Endodermal cell (in vitro differentiated cells): ENCODE results near the gene ANO6. TPM values are rescaled to one million over a fixed set of nuclear protein-coding genes. Genes with fewer than 3 reads are reported as not detected.

Source experiments
- DNase-seq: peaks from one replicate; pipeline ENCODE4 v3.0.0-alpha.2; 2017
- H3K27ac ChIP-seq: 2 replicates; pipeline ENCODE4 v1.5.1; 2013; ENCODE audit warnings: mild to moderate bottlenecking, low read depth, low read length, moderate library complexity
- H3K27me3 ChIP-seq: 2 replicates; pipeline ENCODE4 v1.6.1; 2013; ENCODE audit warnings: mild to moderate bottlenecking, low read length, moderate library complexity; ENCODE audit not compliant: insufficient read depth, control insufficient read depth, poor library complexity, severe bottlenecking
- H3K36me3 ChIP-seq: 2 replicates; pipeline ENCODE4 v1.7.0; 2013; ENCODE audit warnings: mild to moderate bottlenecking, low read length, moderate library complexity; ENCODE audit not compliant: control insufficient read depth, insufficient read depth
- H3K4me1 ChIP-seq: one replicate; pipeline ENCODE4 v1.7.0; 2013; ENCODE audit warnings: low read length; ENCODE audit not compliant: control insufficient read depth, insufficient read depth
- H3K4me3 ChIP-seq: 2 replicates; pipeline ENCODE4 v1.5.1; 2013; ENCODE audit warnings: mild to moderate bottlenecking, low read length, moderate library complexity
- H3K9ac ChIP-seq: 2 replicates; pipeline ENCODE4 v1.6.1; 2013; ENCODE audit warnings: mild to moderate bottlenecking, low read length, moderate library complexity; ENCODE audit not compliant: poor library complexity, severe bottlenecking; ENCODE audit errors: extremely low read depth
- H3K9me3 ChIP-seq: 2 replicates; pipeline ENCODE4 v1.6.1; 2013; ENCODE audit warnings: mild to moderate bottlenecking, low read length, moderate library complexity; ENCODE audit not compliant: control insufficient read depth
- H3K27ac Mint-ChIP-seq: 2 replicates; pipeline ENCODE4 v1.8.0; 2020; ENCODE audit warnings: mixed read lengths
- H3K27me3 Mint-ChIP-seq: 2 replicates; pipeline ENCODE4 v1.8.0; 2021; ENCODE audit warnings: mild to moderate bottlenecking, mixed read lengths; ENCODE audit not compliant: insufficient read depth
- H3K36me3 Mint-ChIP-seq: 2 replicates; pipeline ENCODE4 v1.8.0; 2020; ENCODE audit warnings: low read depth, mixed read lengths
- H3K4me1 Mint-ChIP-seq: 2 replicates; pipeline ENCODE4 v1.8.0; 2020; ENCODE audit warnings: mixed read lengths
- H3K4me3 Mint-ChIP-seq: 2 replicates; pipeline ENCODE4 v1.8.0; 2020; ENCODE audit warnings: mild to moderate bottlenecking, moderate library complexity, mixed read lengths
- H3K9me3 Mint-ChIP-seq: 2 replicates; pipeline ENCODE4 v1.8.0; 2020; ENCODE audit warnings: mild to moderate bottlenecking, mixed read lengths
- CTCF ChIP-seq: fragments of 200-600 bp; sonication (generic); conservative IDR thresholded peaks from 2 replicates; pipeline ENCODE4 v1.5.0; 2021; ENCODE audit warnings: antibody characterized with exemption, mild to moderate bottlenecking
- WGBS, 2 experiments: methylation state at CpG; one replicate each; pipeline versions ENCODE4 v1.1.5 to v1.1.7; 2013; ENCODE audit warnings: missing lambda C conversion rate in 2 of 2, mixed read lengths in 1 of 2; ENCODE audit not compliant: insufficient coverage in 1 of 2, insufficient read length in 1 of 2; 5-methylcytosine and 5-hydroxymethylcytosine counted together
- total RNA-seq, 2 donors: library from RNA; stranded (reverse); fragmentation: NEBNext Ultra II Directional in 1 of 2; extraction: Animal tissue kit (Norgen Biotek cat#: 25700) in 1 of 2; gene quantifications; 2 replicates in 1 of 2; 3 replicates in 1 of 2; pipeline ENCODE4 v1.2.1, GENCODE V29; 2021

Gene ANO6
- total RNA-seq, 2 donors from 2014 or later: 53.5 to 55.2 TPM

- Histone ChIP-seq H3K4me1 (no peaks in the 10 kb centered on the region), H3K27me3 (no peaks in the 10 kb centered on the region), H3K9me3 (peaks cover 11% of the 10 kb centered on the region), H3K4me3 (no peak overlapping the region), H3K27ac (no peak overlapping the region), H3K9ac (no peak overlapping the region), H3K36me3 (peaks cover 24% of the 10 kb centered on the region)
- WGBS, 2 experiments: 98 to 100% methylated on average over 1 to 3 of the region's 3 CpGs
- Mint-ChIP-seq H3K27me3 (no peaks in the 10 kb centered on the region), H3K27ac (no peak overlapping the region), H3K36me3 (peaks cover 22% of the 10 kb centered on the region), H3K4me3 (no peak overlapping the region), H3K9me3 (peaks cover 2% of the 10 kb centered on the region), H3K4me1 (peaks cover 26% of the 10 kb centered on the region)
- no peak for TF ChIP-seq CTCF
- DNase-seq: no peak
Measured at GRCh38 chr12:45227316-45228067, 11.6 kb downstream of the ANO6 start.

GRCh38 chr12:45231515-45232145, 15.7 kb downstream of the ANO6 start:
- Histone ChIP-seq H3K4me3 (no peak overlapping the region), H3K9me3 (no peaks in the 10 kb centered on the region), H3K9ac (no peak overlapping the region), H3K27me3 (no peaks in the 10 kb centered on the region), H3K27ac (no peak overlapping the region), H3K36me3 (peaks cover 12% of the 10 kb centered on the region), H3K4me1 (peaks cover 14% of the 10 kb centered on the region)
- TF ChIP-seq CTCF: no peak
- no peak for DNase-seq
- WGBS, 2 experiments: 93 to 96% methylated on average over 2 to 3 of the region's 3 CpGs
- Mint-ChIP-seq H3K27me3 (no peaks in the 10 kb centered on the region), H3K4me1 (peaks cover 46% of the 10 kb centered on the region), H3K27ac (no peak overlapping the region), H3K9me3 (peaks cover 2% of the 10 kb centered on the region), H3K4me3 (no peak overlapping the region), H3K36me3 (peaks cover 16% of the 10 kb centered on the region)

- Mint-ChIP-seq H3K36me3 (peaks cover 17% of the 10 kb centered on the region), H3K27me3 (no peaks in the 10 kb centered on the region), H3K4me1 (peaks cover 44% of the 10 kb centered on the region), H3K4me3 (no peak overlapping the region), H3K9me3 (peaks cover 6% of the 10 kb centered on the region), H3K27ac (peak overlapping the region; percentile 72)
- Histone ChIP-seq H3K4me1 (peaks cover 14% of the 10 kb centered on the region), H3K36me3 (peaks cover 12% of the 10 kb centered on the region), H3K9me3 (no peaks in the 10 kb centered on the region), H3K27me3 (no peaks in the 10 kb centered on the region), H3K27ac (peak overlapping the region; percentile 72), H3K9ac (no peak overlapping the region), H3K4me3 (no peak overlapping the region)
- DNase-seq: no peak
- WGBS, 2 experiments: 60 to 73% methylated on average over 1 to 3 of the region's 3 CpGs
- no peak for TF ChIP-seq CTCF
Measured at GRCh38 chr12:45232146-45232755, 16.4 kb downstream of the ANO6 start.
